HG03108 (cell line): ENCODE measurements around the gene ORC2.
A peak's percentile ranks its signal among the peaks of the same experiment; 100 is the strongest.
"Not testable (repeated sequence)": the region's sequence is repeated elsewhere in the genome, so short reads cannot be mapped to it uniquely, and the experiment has no call there.

ENCODE experiments used
- ATAC-seq: cut with Tn5 transposase; IDR thresholded peaks from one replicate; pipeline ENCODE4 v1.9.1; 2021; ENCODE audit warnings: moderate library complexity; ENCODE audit not compliant: unreplicated experiment

ORC2 gene

GRCh38 chr2:200939832-200940231 is 23.6 kb downstream of the ORC2 start:
- no peak for ATAC-seq

DNA sequence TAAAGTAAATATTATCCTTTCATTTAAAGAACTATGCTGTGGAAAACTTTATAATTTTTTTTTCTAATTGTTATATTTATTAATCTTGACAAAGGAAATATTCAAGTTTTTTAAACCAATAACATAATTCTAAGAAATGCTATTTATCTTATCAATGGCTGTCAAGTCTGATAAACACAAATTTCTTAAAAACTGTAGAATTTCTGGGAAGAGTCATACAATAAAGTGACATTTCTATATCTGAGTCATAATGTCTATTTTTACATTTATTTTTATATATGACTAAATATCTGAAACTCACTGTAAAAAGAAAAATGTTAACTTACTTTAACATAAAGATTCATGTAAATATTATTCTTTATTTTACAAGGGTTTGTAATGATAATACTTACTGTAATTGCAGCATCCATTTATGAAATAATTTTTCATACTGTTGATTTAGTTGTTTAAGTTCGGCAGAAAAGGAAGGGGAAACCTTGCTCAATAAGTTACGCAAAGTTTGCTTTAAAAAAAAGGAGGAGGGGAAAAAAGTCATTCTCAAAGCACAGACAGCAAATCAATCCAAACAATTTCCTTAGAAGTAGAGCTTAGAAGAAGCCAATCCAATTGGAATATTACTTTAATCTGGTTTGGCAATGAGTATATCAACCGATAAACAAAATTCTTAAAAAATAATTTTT is 32.4 kb downstream of the ORC2 start:
- ATAC-seq, result no peak

- no peak for ATAC-seq
These were observed 33.9 kb downstream of the ORC2 start for GRCh38 chr2:200929334-200930249.

GRCh38 chr2:200922439-200922838 is 41.0 kb downstream of the ORC2 start:
- no peak for ATAC-seq

DNA sequence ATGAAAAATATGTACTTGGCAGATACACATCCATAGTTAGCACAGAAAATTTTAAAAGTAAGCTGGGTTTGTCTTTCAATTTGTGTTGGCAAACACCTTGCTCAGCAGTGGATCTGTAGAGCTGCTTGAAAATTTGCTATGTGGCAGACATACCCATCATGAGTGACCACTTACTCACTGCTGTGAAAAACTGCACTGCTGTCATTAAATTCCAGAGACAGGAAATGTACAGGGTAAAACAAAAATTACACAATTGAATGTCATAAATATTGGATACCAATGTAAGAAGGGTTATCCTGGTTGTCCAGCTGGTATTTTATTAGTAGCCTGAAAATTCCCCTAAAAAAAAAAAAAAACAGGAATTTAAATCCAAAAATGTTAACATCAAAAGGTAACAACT is 49.8 kb downstream of the ORC2 start:
- no peak for ATAC-seq

DNA sequence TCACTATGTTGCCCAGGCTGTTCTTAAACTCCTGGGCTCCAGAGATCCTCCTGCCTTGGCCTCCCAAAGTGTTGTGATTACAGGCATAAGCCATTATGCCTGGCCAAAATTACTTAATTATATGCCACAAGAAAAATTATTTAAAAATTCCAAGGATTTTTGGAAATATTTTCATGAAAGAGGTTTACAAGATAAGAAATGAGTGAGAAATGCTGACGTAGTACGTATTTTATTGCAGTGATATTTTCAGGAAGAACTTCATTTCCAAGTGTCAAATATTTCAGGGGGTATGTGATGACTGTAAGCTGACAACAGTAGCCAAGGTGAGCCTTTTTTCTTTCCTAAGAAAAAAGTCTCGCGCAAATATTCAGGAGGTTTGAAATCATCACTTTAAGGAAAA is 53.5 kb downstream of the ORC2 start:
- no peak for ATAC-seq

- no peak for ATAC-seq
These were observed 57.7 kb downstream of the ORC2 start for GRCh38 chr2:200905618-200906296.

DNA sequence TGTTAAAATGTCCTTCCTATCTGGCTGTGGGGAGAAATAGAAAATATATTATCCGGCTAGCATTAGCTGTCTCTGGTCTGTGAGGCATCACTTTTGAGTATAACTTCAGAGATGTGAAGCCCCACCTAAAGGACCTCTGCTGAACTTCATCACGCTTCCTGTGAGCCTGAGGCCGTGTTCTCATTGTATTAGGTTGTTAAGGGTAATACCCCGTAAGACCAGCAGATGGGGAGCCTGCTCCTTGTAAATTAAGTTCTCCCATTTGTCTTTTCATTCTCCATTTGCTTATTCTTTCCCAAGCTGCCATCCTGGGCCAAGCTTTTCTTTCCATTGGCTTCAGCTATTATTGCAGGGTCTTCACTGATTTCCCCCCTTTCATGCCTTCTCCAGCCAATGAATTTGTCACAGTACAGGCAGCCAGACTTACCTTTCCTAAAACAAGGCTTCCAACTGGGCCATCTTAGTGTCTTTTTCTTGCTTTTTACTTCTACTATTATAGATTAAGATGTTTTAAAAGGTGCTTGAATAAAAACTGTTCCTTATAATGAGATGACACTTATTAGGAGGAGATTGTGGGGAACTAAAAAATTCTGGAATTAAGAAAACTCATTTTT is 61.9 kb downstream of the ORC2 start:
- ATAC-seq, result peak; percentile 99

DNA sequence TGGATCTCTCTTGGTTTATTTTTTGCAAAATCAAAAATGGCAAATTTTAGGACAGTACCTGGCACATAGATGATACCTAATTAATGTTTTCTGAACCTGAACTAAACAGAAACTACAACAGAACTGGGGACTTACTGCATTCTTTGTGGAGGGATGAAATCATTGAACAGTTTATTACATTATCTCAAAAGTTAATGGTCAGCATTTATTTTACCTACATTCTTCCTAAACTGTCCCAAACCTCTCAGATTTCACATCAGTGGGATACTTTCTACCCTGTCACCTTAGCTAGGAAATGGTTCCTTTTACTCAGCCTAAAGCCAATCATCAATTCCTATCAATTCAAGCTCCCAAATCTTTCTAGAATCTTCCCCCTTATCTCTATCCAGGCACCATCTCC is 64.0 kb downstream of the ORC2 start:
- no peak for ATAC-seq

GRCh38 chr2:200888704-200889625 is 74.5 kb downstream of the ORC2 start, which contains the start of the genes NIF3L1 and PPIL3:
NIF3L1 (plus strand) TSS chr2:200889371; CDS start chr2:200891944, 2,573 bp downstream.
PPIL3 (minus strand) TSS chr2:200889077; CDS start chr2:200887615, 1,462 bp downstream.
- ATAC-seq, result peak; percentile 86

DNA sequence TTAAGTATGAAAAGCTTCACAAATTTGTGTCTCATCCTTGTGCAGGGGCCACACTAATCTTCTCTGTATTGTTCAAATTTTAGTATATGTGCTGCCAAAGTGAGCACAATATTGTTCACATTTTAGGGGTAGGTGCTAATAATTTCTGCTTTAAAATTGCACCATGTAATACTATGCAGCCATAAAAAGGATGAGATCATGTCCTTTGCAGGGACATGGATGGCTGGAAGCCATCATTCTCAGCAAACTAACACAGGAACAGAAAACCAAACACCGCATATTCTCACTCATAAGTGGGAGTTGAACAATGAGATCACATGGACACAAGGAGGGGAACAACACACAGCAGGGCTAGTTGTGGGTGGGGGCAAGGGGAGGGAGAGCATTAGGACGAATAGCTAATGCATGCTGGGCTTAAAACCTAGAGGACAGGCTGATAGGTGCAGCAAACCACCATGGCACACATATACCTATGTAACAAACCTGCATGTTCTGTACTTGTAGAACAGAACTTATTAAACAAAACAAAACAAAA is 81.7 kb downstream of the ORC2 start:
- ATAC-seq, result not testable (repeated sequence)

DNA sequence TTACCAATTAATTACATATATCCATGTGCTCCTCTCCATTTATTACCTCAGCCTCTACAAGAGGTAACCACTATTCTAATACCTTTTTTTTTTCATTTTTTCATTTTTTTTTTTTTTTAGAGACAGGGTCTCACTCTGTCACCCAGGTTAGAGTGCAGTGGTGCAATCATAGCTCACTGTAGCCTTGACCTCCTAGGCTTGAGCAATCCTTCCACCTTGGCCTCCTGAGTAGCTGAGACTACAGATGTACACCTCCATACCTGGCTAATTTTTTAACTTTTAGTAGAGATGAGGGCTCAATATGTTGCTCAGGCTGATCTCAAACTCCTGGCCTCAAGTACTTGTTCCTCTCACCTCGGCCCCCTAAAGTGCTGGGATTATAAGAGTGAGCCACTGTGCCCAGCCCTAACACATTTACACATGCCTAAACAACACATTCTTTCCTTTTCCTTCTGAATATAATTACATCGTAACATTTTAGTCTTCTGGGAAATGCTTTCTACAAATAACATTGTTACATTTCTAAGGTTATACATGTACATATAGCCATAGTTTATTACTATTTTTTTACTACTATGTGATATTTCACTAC is 85.1 kb downstream of the ORC2 start:
- no peak for ATAC-seq

- no peak for ATAC-seq
These were observed 86.0 kb downstream of the ORC2 start for GRCh38 chr2:200877443-200877842.

GRCh38 chr2:200873560-200873959 is 89.9 kb downstream of the ORC2 start:
- ATAC-seq, result no peak

GRCh38 chr2:200871151-200871550 is 92.3 kb downstream of the ORC2 start:
- no peak for ATAC-seq

- no peak for ATAC-seq
These were observed 94.4 kb downstream of the ORC2 start for GRCh38 chr2:200869014-200869413.

- peak; percentile 86 for ATAC-seq
These were observed 99.1 kb downstream of the ORC2 start, which contains the start of gene CLK1 for GRCh38 chr2:200864176-200865034. CLK1 (minus strand) TSS chr2:200864658; CDS start chr2:200861862, 2,796 bp downstream.

GRCh38 chr2:200863782-200864175 is 99.7 kb downstream of the ORC2 start:
- peak; percentile 5 for ATAC-seq
